Posterior vena cava (tissue), 2 donors: ENCODE measurements around the gene UBE2U. TPM values are rescaled to one million over a fixed set of nuclear protein-coding genes. Genes with fewer than 3 reads are reported as not detected.

Source experiments
- DNase-seq: peaks from one replicate; pipeline ENCODE4 v3.0.0-alpha.2; 2020; ENCODE audit warnings: low spot score
- intact Hi-C, 2 donors: fragments of 100-400 bp; cut with DNase I; formaldehyde crosslinking; loops; one replicate each; pipeline versions ENCODE4 v1.14.1 to v1.14.2; 2022 to 2023
- long read RNA-seq, 2 donors: library from polyadenylated mRNA; unstranded; transcript quantifications; one replicate each; pipeline ENCODE4 v2.0.0, GENCODE V29; 2020 to 2021
- total RNA-seq, 2 donors: library from RNA; stranded (reverse); fragmentation: NEBNext Ultra II Directional; extraction: Animal tissue kit (Norgen Biotek cat#: 25700); gene quantifications; one replicate each; pipeline ENCODE4 v1.2.1, GENCODE V29; 2021
- donor health status: DM: yes; HTN: yes; CAD: no.
- donor health status: DM: yes; HTN: yes; CAD: no.

Gene UBE2U
- not detected for total RNA-seq
- long read RNA-seq, donor 1 = 0 reads
- long read RNA-seq, donor 2 = 0 reads

- intact Hi-C loops = no loop called here
- DNase-seq = no peak
These were observed at the start of gene UBE2U for GRCh38 chr1:64203420-64203819. Gene UBE2U, plus strand, starts transcription at chr1:64203623. Its CDS starts 428 bp downstream, at chr1:64204051.

GRCh38 chr1:64155278-64155677 lies 48.1 kb upstream of the UBE2U start:
- no peak for DNase-seq
- intact Hi-C loops = no loop called here

- intact Hi-C loops = no loop called here
- DNase-seq = no peak
These were observed 42.0 kb upstream of the UBE2U start for GRCh38 chr1:64161357-64161941.

GRCh38 chr1:64162151-64162550 lies 41.3 kb upstream of the UBE2U start:
- intact Hi-C loops = no loop called here
- DNase-seq = no peak

- DNase-seq = no peak
- intact Hi-C loops = no loop called here
These were observed 40.6 kb upstream of the UBE2U start for GRCh38 chr1:64162804-64163203.

- intact Hi-C loops = no loop called here
- DNase-seq = no peak
These were observed 40.0 kb upstream of the UBE2U start for GRCh38 chr1:64163431-64163830.

GRCh38 chr1:64163970-64164369 lies 39.5 kb upstream of the UBE2U start:
- no peak for DNase-seq
- intact Hi-C loops = no loop called here

GRCh38 chr1:64166629-64167028 lies 36.8 kb upstream of the UBE2U start:
- intact Hi-C loops = no loop called here
- no peak for DNase-seq

GRCh38 chr1:64167176-64167575 lies 36.2 kb upstream of the UBE2U start:
- DNase-seq = no peak
- intact Hi-C loops = no loop called here

GRCh38 chr1:64171246-64171645 lies 32.2 kb upstream of the UBE2U start:
- DNase-seq = no peak
- intact Hi-C loops = no loop called here

- intact Hi-C loops = no loop called here
- DNase-seq = no peak
These were observed 31.6 kb upstream of the UBE2U start for GRCh38 chr1:64171797-64172281.

GRCh38 chr1:64172458-64172983 lies 30.9 kb upstream of the UBE2U start:
- intact Hi-C loops = no loop called here
- DNase-seq = no peak

- intact Hi-C loops = no loop called here
- no peak for DNase-seq
These were observed 30.0 kb upstream of the UBE2U start for GRCh38 chr1:64173336-64173940.

- intact Hi-C loops = no loop called here
These were observed 27.8 kb upstream of the UBE2U start for GRCh38 chr1:64175639-64176038.

GRCh38 chr1:64176659-64177058 lies 26.8 kb upstream of the UBE2U start:
- no peak for DNase-seq
- intact Hi-C loops = no loop called here

More at GRCh38 chr1:64175639-64176038, 27.8 kb upstream of the UBE2U start:
- no peak for DNase-seq

- intact Hi-C loops = no loop called here
- no peak for DNase-seq
These were observed 23.8 kb upstream of the UBE2U start for GRCh38 chr1:64179588-64179987.

GRCh38 chr1:64182207-64182606 lies 21.2 kb upstream of the UBE2U start:
- no peak for DNase-seq
- intact Hi-C loops = no loop called here

- no peak for DNase-seq
- intact Hi-C loops = no loop called here
These were observed 19.9 kb upstream of the UBE2U start for GRCh38 chr1:64183395-64184002.

GRCh38 chr1:64184003-64184440 lies 19.4 kb upstream of the UBE2U start:
- intact Hi-C loops = no loop called here
- DNase-seq = no peak

- intact Hi-C loops = no loop called here
- DNase-seq = no peak
These were observed 17.1 kb upstream of the UBE2U start for GRCh38 chr1:64186138-64186897.
